OCI-LY3 (cell line): ENCODE results near the gene APOBEC3C.
"Not testable (repeated sequence)": the region's sequence is repeated elsewhere in the genome, so short reads cannot be mapped to it uniquely, and the experiment has no call there.

ENCODE experiments used
- H2AFZ ChIP-seq: fragments of 200-600, 300-600 bp; shearing (Covaris generic); 2 replicates; pipeline ENCODE4 v1.6.0; 2014; ENCODE audit warnings: antibody characterized with exemption, low read depth, low read length
- H3K27ac ChIP-seq: fragments of 200-600, 300-600 bp; sonication (generic); 2 replicates; pipeline ENCODE4 v1.5.1; 2014; ENCODE audit warnings: mild to moderate bottlenecking, low read length, moderate library complexity, mixed read lengths
- H3K27me3 ChIP-seq: fragments of 200-600, 300-600 bp; sonication (generic); 2 replicates; pipeline ENCODE4 v1.6.1; 2014; ENCODE audit warnings: low read depth, low read length, mixed read lengths
- H3K36me3 ChIP-seq: fragments of 200-600, 300-600 bp; sonication (generic); replicated peaks from 2 replicates; pipeline ENCODE3; 2014; ENCODE audit warnings: low read depth, low read length, mixed read lengths
- H3K4me1 ChIP-seq: fragments of 300-600, 200-600 bp; sonication (generic); 2 replicates; pipeline ENCODE4 v1.6.1; 2014; ENCODE audit warnings: low read length, mixed read lengths
- H3K4me2 ChIP-seq: fragments of 200-600, 300-600 bp; sonication (generic); 2 replicates; pipeline ENCODE4 v1.6.1; 2014; ENCODE audit warnings: low read length, mixed read lengths
- H3K4me3 ChIP-seq: fragments of 300-600, 200-600 bp; sonication (generic); 2 replicates; pipeline ENCODE4 v1.5.1; 2014; ENCODE audit warnings: antibody characterized with exemption, mild to moderate bottlenecking, low read length, moderate library complexity
- H3K79me2 ChIP-seq: fragments of 300-600, 200-600 bp; shearing (Covaris generic); 2 replicates; pipeline ENCODE4 v1.6.1; 2014; ENCODE audit warnings: mild to moderate bottlenecking, low read length, mixed read lengths
- H3K9ac ChIP-seq: fragments of 300-600, 200-600 bp; shearing (Covaris generic); 2 replicates; pipeline ENCODE4 v1.6.0; 2014; ENCODE audit warnings: mild to moderate bottlenecking, low read length, moderate library complexity
- H3K9me3 ChIP-seq: fragments of 200-600, 300-600 bp; shearing (Covaris generic); 2 replicates; pipeline ENCODE4 v1.6.1; 2014; ENCODE audit warnings: low read length, mixed read lengths; ENCODE audit not compliant: insufficient read depth
- H4K20me1 ChIP-seq: fragments of 200-600, 300-600 bp; sonication (generic); 2 replicates; pipeline ENCODE4 v1.6.1; 2016; ENCODE audit warnings: low read length, mixed read lengths; ENCODE audit not compliant: insufficient read depth
- CTCF ChIP-seq: fragments of 200-600, 300-600 bp; sonication (generic); IDR thresholded peaks from 2 replicates; pipeline ENCODE4 v1.5.1; 2014; ENCODE audit warnings: antibody characterized with exemption, low read length, low read depth
- EZH2phosphoT487 ChIP-seq: fragments of 200-600 bp; shearing (Covaris generic); IDR thresholded peaks from 2 replicates; pipeline ENCODE4 v1.6.1; 2018; ENCODE audit warnings: antibody characterized with exemption, mixed run types, low read depth

The APOBEC3C gene

GRCh38 chr22:38996105-38996504, 18.0 kb upstream of the APOBEC3C start:
- Histone ChIP-seq H3K4me1 (peaks cover 18% of the 10 kb centered on the region; the same call in 1 of the 2 replicates), H4K20me1 (no peaks in the 10 kb centered on the region), H3K4me3 (no peak overlapping the region), H3K27me3 (no peaks in the 10 kb centered on the region), H3K27ac (no peak overlapping the region), H3K9me3 (no peaks in the 10 kb centered on the region), H3K36me3 (no peaks in the 10 kb centered on the region), H3K9ac (no peak overlapping the region), H3K79me2 (no peaks in the 10 kb centered on the region), H2AFZ (no peak overlapping the region), H3K4me2 (no peak overlapping the region)
- TF ChIP-seq EZH2phosphoT487, result no peak
- no peak for TF ChIP-seq CTCF

DNA sequence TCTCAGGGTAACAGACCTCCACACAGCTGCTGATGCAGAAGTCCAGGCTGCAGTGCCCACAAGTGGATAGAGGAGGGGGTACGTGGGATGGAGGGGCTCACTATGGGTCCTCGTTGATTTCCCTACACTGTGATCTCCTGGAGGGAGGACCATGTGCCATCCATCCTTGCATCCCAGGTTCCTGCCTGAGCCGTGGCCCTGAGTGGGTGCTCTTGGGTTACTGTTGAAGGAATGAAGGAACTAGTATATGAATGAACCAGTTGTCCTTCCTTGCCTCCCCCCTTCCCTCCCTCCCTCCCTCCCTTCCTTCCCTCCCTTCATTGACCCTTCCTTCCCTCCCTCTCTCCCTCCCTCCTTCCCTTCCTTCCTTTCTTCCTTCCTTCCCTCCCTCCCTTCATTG, 16.5 kb upstream of the APOBEC3C start:
- H3K4me3 ChIP-seq, result no peak overlapping the region
- TF ChIP-seq CTCF, result no peak
- TF ChIP-seq EZH2phosphoT487, result no peak
- H3K27ac ChIP-seq, result no peak overlapping the region
- no peak overlapping the region for H3K4me2 ChIP-seq
- H4K20me1 ChIP-seq, result no peaks in the 10 kb centered on the region
- H3K27me3 ChIP-seq, result no peaks in the 10 kb centered on the region
- H3K36me3 ChIP-seq, result no peaks in the 10 kb centered on the region
- H2AFZ ChIP-seq, result no peak overlapping the region
- no peak overlapping the region for H3K9ac ChIP-seq
- no peaks in the 10 kb centered on the region for H3K9me3 ChIP-seq
- H3K79me2 ChIP-seq, result no peaks in the 10 kb centered on the region
- H3K4me1 ChIP-seq, result peaks cover 21% of the 10 kb centered on the region

- H3K4me1 ChIP-seq, result peaks cover 12% of the 10 kb centered on the region
- H3K27me3 ChIP-seq, result no peaks in the 10 kb centered on the region
- no peaks in the 10 kb centered on the region for H3K79me2 ChIP-seq
- H3K9me3 ChIP-seq, result no peaks in the 10 kb centered on the region
- H4K20me1 ChIP-seq, result no peaks in the 10 kb centered on the region
- H2AFZ ChIP-seq, result no peak overlapping the region; the same call in 1 of the 2 replicates
- TF ChIP-seq EZH2phosphoT487 (no peak), CTCF (peak; percentile 87)
- H3K4me3 ChIP-seq, result no peak overlapping the region
- H3K27ac ChIP-seq, result no peak overlapping the region
- H3K4me2 ChIP-seq, result peak overlapping the region; percentile 46
- no peak overlapping the region for H3K9ac ChIP-seq
- no peaks in the 10 kb centered on the region for H3K36me3 ChIP-seq
Observed at GRCh38 chr22:39003165-39003638, 10.9 kb upstream of the APOBEC3C start.

- TF ChIP-seq CTCF (no peak), EZH2phosphoT487 (no peak)
- peaks cover 3% of the 10 kb centered on the region; the same call in 1 of the 2 replicates for H3K27me3 ChIP-seq
- no peaks in the 10 kb centered on the region for H3K79me2 ChIP-seq
- no peak overlapping the region for H3K9ac ChIP-seq
- no peaks in the 10 kb centered on the region for H4K20me1 ChIP-seq
- H3K9me3 ChIP-seq, result no peaks in the 10 kb centered on the region
- no peaks in the 10 kb centered on the region for H3K36me3 ChIP-seq
- peaks cover 12% of the 10 kb centered on the region for H3K4me1 ChIP-seq
- H3K4me3 ChIP-seq, result no peak overlapping the region
- no peak overlapping the region for H3K4me2 ChIP-seq
- H2AFZ ChIP-seq, result no peak overlapping the region
- no peak overlapping the region for H3K27ac ChIP-seq
Observed at GRCh38 chr22:39007177-39007576, 6.9 kb upstream of the APOBEC3C start.

GRCh38 chr22:39008271-39008850, 5.7 kb upstream of the APOBEC3C start:
- not testable (repeated sequence) for H3K9me3 ChIP-seq, H3K79me2 ChIP-seq, H3K4me1 ChIP-seq, H3K4me3 ChIP-seq, H3K36me3 ChIP-seq, H3K9ac ChIP-seq, H4K20me1 ChIP-seq, H3K4me2 ChIP-seq, H2AFZ ChIP-seq, H3K27me3 ChIP-seq, H3K27ac ChIP-seq
